CD4-positive, alpha-beta T cell treated with Interferon alpha-2 for 1 hour (primary cell): ENCODE results near the gene TBX5.

ENCODE experiments used
- DNase-seq, 2 donors: peaks; one replicate each; pipeline ENCODE4 v3.0.0-alpha.2; 2020 to 2022

TBX5 gene

DNA sequence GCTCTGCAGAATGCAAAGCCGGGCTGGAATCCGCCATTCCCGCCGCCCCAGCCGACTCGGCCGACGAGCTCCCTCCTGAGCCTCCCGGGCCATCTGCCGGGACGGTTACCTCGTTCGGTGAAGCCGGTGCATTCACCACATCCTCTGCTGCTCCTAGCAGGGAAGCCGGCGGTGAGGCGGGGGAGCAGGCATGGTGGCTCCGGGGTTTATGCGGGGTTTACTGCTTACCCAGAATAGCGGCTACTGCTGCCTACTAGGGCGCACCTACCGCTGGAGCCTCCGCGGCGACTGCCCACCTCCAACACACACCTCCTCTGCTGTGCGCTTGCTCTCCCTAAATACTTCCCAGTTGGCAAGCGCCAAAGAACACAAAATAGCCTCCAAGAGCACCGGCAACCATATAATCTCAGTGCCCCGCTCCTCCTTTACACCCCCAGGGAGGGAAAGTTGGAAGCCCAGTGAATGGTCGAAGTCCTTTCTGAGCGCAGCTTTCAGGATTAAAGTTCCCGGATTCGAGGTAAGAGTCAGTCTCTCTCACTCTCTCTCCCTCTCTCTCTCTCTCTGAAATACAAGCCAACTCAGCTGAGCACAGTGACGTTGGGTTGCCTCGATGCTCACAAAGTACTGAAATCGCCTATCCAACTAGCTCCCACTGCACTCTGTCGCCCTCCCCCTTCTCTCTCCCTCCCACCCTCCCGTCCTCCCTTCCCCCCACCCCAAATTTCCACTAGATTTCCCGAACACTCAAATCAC is at the start of gene TBX5:
Gene TBX5, minus strand, starts transcription at position 626 of the 753 bp plus-strand sequence. CDS start 2,246 bp downstream, outside the sequence.
- DNase-seq, result no peak

GRCh38 chr12:114451657-114452056 is 45.7 kb upstream of the TBX5 start:
- no peak for DNase-seq

DNA sequence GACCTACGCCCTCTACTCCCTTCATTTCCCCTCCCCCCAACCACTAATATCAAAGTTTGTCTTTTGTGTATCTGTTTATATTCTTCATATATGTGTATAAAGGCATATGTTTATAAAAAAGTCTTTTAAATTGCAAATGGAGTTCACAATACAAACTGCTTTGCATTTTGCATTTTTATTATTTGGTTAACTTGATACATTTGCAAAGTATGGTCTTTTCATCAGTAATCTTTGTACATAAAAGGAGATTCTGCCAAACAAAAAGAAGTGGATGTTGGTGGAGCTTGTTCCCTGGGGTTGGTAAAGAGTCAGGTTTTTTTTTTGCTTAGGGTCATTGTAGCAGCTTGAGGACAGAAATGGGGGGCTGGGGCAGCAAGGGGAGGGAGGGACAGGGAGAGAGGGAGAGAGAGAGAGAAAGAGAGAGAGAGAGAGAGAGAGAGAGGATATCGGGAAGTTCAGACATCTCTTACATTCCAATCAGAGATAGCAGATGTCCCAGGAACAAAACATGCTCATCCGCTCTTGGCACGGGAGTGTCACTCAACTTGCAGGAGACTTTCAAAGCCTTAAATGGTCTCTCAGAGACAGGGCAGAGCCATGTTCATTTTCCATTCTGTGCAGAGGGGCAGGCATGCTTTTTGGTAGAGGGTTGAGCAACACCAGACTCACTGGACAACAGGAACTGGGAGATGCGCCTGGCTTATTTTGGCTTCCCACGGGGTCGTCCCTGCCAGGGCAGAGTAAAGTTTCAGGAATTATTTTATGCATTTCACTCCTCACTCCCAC is 44.8 kb upstream of the TBX5 start:
- no peak for DNase-seq

DNA sequence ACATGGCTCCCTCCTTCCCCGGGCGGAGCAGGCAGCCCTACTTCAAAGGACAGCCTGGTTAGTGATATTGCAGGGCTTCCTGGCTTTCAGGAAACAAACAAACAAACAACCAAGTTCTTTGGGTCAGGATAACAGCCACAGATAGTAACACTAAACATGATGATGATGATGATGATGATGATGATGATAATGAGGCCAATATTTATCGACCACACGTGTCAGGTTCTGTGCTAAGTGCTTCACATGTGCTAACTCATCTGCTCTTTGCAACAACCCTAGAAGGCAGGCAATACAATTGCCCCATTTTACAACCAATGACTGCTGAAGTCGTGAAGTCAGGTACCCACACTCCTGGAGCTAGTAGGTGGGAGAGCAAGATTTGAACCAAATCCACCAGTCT is 44.1 kb upstream of the TBX5 start:
- no peak for DNase-seq

DNA sequence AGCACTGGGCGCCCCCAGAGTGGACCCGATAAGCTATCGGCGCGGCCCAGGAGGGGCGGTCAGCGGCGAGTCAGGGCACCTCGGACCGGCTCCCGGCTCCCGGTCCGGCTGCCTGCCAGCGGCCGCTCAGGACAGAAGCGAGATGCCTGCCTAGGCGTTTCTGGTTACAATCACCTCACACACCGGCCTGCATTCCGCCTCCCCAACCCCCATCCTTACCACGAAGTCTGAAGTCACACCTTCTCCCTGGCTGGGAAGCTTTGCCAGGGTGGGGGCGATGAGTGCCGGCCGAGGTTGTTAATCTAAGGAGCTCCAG is 42.6 kb upstream of the TBX5 start:
- no peak for DNase-seq

GRCh38 chr12:114447799-114448617 is 42.1 kb upstream of the TBX5 start:
- DNase-seq, result no peak

GRCh38 chr12:114447274-114447716 is 41.4 kb upstream of the TBX5 start:
- DNase-seq, result no peak

DNA sequence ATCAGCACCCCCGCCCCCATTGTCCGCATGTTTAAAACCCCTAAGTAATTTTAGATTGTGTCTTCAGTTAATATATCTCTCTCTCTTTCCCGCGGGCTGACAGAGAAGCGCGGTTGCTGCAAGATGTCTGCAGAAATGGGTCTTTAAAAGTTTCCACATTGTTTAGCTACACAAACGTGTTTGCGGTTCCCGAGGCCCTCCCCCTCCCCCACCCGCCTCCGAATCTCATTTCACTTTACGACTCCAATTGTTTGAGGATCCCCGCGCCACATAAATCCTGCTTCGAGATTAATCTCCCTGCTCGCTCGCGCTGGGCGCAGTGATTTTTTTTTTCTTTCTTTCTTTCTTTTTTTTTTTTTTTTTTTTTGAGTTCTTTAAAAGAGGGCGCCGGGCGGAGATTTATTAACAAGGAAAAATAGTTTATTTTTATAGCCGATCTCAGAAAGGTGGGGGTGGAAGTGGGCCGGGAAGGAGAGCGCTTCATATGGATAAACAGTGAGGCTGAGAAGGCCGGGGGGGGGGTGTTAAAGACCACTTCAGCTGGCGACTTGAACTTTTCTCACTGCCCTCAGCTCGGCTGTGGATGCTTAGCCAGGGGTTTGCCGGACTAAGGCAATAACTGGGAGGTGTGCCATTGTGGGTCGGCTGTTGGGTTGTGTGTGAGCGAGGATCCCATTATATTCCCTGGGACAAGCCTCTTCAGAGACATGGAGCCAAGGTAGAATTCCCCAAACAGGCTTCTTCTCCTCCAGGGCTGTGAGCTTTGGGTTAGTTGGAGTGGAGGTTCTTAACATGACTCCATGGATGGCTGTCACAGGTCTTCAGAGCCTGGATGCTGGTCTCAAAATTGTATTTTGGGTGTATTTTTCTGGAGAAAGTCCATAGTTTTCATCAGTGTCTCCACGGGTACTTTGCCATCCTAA is 39.7 kb upstream of the TBX5 start:
- no peak for DNase-seq

GRCh38 chr12:114444422-114445279 is 38.7 kb upstream of the TBX5 start:
- DNase-seq, result no peak

GRCh38 chr12:114443607-114444421 is 37.9 kb upstream of the TBX5 start:
- DNase-seq, result no peak

GRCh38 chr12:114442578-114442977 is 36.6 kb upstream of the TBX5 start:
- DNase-seq, result no peak

- DNase-seq, result no peak
These were observed 35.6 kb upstream of the TBX5 start for GRCh38 chr12:114441545-114441944.

- no peak for DNase-seq
These were observed 35.1 kb upstream of the TBX5 start for GRCh38 chr12:114441039-114441383.

- no peak for DNase-seq
These were observed 34.5 kb upstream of the TBX5 start for GRCh38 chr12:114440270-114441038.

- DNase-seq, result no peak
These were observed 33.9 kb upstream of the TBX5 start for GRCh38 chr12:114439817-114440216.

GRCh38 chr12:114439261-114439683 is 33.3 kb upstream of the TBX5 start:
- DNase-seq, result no peak

- DNase-seq, result no peak
These were observed 32.8 kb upstream of the TBX5 start for GRCh38 chr12:114438635-114439256.

GRCh38 chr12:114434341-114434740 is 28.4 kb upstream of the TBX5 start:
- no peak for DNase-seq

DNA sequence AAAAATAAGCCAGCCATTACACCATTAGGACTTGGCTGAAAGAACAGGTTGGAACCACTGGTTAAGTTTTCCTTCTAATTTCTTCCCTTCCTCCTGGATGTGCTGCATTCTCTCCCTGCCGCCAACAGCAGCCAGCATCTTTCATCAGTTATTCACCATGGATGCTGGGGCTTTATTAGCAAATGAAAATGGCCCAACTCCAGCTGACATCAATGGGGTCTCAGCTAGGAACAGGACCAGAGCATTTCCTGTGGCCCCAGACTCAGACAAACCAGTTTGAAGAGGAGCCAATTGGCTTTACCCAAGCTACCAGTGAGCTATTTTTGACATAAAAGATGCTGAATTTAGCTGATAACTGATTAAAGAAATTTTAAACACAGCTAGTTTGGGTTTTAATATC is 26.0 kb upstream of the TBX5 start:
- no peak for DNase-seq
